ENCODE results near the gene PREX1.
A peak's percentile ranks its signal among the peaks of the same experiment; 100 is the strongest.
"Not testable (repeated sequence)": the region's sequence is repeated elsewhere in the genome, so short reads cannot be mapped to it uniquely, and the experiment has no call there.

PREX1 gene, protein sequence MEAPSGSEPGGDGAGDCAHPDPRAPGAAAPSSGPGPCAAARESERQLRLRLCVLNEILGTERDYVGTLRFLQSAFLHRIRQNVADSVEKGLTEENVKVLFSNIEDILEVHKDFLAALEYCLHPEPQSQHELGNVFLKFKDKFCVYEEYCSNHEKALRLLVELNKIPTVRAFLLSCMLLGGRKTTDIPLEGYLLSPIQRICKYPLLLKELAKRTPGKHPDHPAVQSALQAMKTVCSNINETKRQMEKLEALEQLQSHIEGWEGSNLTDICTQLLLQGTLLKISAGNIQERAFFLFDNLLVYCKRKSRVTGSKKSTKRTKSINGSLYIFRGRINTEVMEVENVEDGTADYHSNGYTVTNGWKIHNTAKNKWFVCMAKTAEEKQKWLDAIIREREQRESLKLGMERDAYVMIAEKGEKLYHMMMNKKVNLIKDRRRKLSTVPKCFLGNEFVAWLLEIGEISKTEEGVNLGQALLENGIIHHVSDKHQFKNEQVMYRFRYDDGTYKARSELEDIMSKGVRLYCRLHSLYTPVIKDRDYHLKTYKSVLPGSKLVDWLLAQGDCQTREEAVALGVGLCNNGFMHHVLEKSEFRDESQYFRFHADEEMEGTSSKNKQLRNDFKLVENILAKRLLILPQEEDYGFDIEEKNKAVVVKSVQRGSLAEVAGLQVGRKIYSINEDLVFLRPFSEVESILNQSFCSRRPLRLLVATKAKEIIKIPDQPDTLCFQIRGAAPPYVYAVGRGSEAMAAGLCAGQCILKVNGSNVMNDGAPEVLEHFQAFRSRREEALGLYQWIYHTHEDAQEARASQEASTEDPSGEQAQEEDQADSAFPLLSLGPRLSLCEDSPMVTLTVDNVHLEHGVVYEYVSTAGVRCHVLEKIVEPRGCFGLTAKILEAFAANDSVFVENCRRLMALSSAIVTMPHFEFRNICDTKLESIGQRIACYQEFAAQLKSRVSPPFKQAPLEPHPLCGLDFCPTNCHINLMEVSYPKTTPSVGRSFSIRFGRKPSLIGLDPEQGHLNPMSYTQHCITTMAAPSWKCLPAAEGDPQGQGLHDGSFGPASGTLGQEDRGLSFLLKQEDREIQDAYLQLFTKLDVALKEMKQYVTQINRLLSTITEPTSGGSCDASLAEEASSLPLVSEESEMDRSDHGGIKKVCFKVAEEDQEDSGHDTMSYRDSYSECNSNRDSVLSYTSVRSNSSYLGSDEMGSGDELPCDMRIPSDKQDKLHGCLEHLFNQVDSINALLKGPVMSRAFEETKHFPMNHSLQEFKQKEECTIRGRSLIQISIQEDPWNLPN (N-terminal part only)

DNA sequence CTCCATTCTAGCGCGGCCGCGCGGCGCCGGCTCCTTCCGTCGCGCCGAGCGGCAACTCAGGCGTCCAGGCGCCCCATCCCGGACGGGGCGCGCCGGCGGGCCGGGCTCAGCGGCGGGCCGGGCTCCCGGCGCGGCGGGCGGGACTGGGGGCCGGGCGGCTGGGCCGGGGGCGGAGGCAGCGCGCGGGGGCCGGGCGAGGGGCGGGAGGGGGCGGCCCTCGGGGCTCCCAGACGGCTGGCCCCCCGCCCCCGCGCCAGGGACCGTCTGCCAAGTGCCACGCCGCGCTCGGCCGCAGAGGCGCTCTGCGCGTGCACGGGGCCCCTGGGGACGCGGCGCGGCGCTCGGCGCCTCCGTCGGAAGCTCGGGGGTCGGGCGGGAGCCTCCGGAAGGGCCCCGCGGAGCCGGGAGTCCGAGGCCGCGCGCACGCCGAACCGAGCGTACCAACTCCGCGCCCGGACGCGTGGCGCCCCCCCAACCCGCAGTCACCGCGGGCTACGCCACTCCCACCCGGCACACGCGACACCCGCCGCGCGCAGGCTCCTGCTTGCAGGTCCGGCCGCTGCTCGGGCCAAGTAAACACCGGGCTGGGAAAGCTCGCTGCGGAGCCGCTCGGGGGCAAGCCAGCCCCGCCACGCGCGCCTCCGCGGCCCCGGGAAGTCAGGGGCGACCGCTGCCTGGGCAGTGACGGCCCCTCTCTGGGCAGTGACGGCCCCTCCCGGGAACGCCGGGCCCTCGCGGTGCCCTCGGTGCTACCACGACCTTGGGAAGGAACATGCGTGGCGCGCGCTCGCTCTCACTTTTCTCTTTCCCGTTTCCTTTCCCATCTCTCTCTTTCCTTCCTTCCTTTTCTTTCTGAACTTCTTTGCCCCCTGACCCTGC lies at the start of gene PREX1:
Gene PREX1, minus strand, starts transcription at position 145 of the 879 bp plus-strand sequence. Its CDS starts 139 bp downstream, at position 6.
- DNase-seq, result peak; percentile 63 to 91

DNA sequence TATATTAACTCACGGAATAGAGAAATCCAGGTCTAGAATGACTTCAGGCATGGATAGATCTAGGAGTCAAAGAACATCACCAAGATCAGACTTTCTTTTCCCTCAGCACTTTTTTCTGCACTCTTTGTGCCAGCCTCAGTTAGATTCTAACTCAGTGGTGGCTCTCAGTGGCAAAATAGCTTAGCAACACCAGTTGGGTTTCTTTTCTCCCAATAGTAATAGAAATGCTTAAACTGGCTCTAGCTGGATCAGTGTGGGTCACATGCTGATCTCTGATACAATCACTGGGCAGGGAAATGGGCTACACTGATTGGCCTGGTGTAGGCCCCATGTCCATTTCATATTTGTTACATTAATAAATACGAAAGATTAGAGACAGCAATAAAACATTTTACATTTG lies 49.5 kb upstream of the PREX1 start:
- no peak for DNase-seq

DNA sequence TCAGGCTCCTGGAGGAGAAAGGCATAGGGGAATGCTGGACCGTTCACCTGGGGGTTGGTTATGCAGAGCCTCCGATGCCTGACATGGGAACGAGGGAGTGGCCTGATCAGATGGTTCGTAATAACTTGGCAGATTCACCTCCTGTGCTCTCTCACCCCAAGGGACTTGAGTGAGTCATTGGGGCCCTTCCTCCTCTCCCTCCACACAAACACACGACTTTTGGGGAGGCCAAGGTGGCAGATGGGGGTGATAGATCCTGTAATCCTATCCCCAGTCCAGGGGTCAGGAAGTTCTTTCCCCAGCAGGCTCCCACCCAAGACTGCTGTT lies 48.1 kb upstream of the PREX1 start:
- DNase-seq, result peak in 1 of 2 donors; percentile 62

DNA sequence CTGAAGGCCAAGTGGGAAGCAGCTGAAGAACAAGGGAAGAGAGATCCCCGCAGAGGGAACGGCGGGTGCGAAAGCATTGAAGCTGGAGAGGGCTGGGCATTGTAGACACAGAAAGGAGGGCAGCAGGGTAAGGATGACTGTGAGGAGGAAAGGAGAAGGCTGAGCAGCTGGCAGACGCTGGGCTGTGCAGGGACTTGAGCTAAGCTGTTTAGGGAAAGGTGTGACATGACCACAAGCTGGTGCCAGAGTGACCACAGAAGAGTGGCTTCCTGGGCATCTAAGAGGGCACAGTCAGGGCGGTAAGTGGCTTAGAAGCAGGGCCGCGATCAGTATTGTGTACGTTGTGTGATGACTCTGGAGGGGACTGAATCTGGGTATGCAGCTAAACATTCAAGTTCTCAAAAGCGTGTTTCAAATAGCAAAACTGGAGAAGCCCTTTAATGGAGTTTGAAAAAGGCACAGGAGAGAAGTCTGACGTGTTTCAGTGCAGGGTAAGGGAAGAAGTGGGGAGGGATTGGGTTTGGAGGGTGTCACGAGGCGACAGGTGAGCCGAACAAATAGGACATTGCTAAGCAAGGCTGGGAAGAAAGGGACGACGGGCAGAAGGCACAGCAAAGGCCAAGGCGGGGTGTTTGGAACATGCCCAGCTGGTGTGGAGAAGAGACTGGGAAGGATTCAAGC lies 47.6 kb upstream of the PREX1 start:
- DNase-seq, result no peak

DNA sequence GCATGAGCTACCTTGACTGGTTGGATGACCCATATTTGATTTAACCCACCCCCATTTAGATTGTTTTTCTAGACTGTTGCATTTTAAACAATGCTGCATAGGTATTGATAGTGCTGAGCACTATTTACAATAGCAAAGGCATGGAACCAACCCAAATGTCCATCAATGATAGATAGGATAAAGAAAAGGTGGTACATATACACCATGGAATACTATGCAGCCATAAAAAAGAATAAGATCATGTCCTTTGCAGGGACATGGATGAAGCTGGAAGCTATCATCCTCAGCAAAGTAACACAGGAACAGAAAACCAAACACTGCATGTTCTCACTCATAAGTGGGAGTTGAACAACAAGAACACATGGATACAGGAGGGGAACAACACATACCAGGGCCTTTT lies 41.6 kb upstream of the PREX1 start:
- DNase-seq, result not testable (repeated sequence)

DNA sequence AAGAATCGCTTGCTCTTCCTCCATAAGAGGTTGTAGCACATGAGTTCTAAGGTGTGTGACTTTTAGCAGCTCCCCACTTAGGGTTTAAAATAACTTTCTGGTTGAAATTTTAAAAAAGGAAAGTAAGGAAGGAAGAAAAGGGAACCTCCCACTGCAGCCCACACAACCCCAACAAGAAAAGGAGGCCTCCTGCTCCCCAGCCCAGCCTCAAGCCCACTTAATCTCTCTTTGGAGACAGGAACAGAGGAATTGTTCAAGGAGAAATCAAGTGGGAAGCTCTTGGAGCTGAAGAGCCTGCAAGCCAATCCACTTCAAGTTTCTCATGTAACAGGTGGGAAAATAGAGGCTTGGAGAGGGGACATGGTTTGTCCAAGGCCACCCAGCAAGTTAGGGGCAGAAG lies 39.1 kb upstream of the PREX1 start:
- DNase-seq, result peak in 1 of 2 donors; percentile 24

DNA sequence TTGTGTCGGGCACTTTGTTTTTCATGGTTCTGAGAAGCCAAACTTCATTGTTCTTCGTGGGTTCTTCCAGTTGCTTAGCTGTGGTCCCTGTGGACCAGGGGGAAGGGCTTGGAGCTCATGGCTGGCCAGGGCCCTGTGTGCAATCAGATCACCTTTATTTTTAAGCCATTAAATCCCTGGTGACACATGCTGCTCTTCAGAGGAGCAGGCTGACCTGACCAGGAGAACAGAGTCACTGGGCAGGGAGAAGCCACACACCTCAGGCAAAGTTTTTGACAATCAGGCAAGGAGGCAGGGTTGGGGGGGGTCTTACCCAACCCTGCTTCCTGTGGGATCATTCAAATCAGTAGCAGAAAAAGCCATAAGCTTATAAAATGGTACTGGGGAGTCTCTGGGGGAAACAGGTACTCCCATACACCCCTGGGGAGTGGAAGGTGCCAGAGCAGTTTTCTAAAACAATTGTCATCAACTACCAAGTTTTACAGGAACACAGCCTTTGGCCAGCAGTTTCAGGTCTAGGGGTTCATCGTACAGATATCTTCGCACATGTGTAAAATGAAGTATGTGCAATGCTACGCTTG lies 37.0 kb upstream of the PREX1 start:
- DNase-seq, result no peak

DNA sequence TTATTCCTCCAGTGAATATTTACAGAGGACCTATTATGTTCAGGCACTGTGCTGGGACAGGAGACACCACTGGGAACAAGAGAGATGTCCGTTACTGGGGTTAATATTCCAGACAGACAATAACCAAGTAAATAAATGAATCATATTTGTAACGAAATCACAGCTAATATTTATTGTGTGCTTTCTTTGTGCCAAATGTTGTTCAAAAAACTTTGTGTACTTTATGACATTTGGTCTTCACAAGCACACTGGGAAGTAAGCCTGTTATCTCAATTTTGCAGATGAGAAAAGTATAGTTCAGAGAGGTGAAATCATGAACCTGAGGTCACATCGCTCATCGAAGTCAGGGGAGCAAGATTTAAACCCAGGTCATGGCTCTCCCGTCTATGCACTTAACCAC lies 36.5 kb upstream of the PREX1 start:
- DNase-seq, result no peak

DNA sequence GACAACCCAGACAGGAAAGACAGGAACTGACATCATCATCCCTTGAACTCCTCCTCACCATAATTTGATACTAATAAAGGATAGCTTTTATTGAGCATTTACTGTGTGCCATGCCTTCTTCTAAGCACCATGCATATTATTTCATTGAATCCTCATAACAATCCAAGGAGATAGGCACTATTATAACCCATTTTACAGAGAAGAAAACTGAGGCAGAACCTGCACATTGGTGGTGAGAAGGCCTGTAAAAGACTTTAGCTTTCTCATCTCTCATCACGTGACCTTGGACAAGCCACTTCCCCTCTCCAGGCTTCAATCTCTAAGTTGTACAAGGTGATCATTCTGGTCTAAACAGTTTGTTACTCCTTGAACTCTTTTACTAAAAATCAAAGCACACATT lies 34.5 kb upstream of the PREX1 start:
- DNase-seq, result no peak

DNA sequence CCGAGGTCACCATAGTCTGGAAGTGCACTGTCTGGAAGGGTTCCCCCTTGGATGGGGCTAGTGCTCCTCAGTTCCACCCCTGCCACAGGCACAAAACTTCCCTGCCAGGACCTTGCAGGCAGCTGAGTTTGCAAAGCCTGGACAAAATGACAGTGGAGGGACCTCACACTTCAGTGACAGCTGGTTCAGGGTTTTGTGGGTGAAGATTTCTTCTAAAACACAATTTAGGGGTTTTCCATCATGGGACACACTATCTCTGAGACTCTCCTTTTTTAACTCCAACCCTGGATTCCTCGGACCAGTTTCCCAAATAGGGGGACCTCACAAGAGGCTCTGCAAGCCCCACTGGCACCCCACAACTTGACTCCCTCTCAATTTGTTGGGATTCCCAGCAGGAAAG lies 33.6 kb upstream of the PREX1 start:
- DNase-seq, result no peak

DNA sequence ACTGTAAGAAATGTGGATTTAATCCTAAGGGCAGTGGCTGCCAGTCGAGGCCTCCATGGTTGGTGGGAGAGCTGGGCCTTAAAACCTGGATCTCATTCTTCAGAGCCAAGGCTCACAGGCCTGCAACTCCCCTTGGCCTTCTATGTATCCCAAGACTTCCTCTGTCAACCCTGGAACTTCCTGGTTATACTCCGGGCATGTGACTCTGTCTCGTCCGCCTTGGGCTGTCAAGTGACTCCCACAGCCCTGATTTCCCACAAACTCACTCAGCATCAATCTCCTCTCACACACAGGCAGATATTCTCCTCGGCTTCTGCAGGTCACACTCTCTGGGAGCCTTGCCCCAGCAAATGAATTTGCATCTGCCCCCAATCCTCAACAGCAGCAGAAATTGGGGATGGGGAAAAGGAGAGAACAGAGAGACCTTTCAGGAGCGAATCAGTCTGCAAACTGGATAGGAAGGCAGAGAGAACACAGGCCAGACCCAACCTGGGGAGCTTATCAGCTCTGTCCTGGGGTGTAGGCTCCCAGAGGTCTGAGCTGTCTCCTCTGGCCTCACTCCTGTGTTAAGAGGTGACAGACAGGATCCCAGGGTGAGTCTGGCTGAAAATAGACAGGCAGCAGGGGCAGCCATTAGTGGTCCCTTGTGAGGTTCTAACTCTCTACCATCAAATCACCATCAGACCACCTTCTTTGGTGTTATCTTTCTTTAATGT lies 30.4 kb upstream of the PREX1 start:
- DNase-seq, result no peak

DNA sequence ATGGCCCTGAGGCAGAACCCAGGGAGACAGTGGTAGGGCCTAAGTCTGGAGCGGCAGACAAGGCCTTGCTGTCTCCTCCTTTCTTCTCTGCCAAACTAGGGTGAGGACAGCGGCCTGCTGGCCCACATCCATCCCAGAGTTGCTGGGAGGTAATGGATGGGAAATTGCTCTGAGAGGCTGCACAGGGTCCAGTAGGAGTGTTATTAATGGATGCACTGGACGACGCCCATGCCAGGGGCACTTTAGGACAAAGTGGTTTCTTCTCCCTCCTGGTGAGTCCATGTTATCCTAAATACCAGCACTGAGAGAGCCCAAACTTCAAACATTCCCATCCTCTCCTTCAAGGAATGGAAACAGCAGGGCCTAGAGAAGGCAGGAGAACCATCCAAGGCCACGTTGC lies 28.3 kb upstream of the PREX1 start:
- no peak for DNase-seq

DNA sequence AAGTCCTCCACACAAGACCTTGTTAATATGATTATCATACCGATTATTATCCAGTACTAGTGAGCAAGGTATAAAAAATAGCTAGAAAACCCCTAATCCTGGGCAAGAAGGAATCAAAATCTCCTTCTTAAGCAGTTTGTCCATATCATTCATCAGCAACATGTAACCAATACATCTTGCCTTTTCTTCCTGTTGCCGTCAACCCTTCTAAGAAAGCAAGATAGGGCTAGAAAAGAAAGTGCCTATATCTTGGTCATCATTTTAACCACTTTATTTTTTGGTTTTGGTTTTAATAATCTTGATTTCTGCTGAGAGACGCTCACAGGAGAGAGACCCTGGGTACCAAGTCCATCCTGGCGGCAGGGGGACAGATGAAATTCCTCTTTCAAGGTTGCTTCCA lies 27.2 kb upstream of the PREX1 start:
- DNase-seq, result no peak

DNA sequence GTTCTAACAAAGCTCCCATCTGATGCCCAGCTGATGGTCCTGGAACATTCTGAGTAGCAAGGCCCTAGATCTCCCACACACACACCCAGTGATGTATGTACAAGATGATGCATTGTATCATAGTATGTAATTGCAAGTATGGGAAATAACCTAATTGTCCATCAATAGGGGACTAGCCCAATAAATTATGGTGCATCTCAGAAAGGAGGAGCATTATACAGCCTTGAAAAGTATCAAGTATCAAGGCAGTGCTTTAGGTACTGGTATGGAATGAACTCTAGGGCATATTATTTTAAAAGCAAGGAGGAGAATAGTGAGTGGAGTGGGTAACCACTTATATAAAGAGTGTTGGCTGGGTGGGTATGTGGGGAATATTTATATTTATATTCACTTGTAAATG lies 24.8 kb upstream of the PREX1 start:
- no peak for DNase-seq

DNA sequence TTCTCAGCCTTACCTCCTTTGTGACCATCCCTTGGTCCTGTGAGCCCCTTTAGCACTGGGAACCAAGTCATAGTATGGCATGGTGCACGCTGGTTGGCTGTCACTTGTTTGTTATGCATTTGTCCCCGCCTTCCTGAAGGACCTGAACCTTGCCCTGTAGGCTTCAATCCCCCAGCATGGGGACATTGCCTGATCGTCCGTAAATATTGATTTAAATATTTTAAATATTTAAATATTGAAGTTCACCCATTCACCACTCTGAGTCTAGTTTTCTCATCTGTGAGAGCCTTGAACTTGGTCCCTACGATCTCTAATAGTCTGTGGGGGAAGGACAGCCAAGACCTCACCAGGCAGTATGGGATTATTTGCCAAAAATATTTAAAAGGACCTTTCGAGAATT lies 23.8 kb upstream of the PREX1 start:
- no peak for DNase-seq

DNA sequence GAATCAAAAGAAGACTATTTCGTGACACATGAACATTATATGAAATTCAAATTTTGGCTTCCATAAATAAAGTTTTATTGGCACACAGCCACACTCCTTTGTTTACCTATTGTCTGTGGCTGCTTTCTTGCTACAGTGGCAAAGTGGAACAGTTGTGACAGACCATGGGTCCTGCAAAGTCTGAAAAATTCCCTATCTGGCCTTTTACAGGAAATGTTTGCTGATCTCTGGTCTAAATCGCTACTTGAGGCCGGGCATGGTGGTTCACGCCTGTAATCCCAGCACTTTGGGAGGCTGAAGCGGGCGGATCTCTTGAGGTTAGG lies 23.1 kb upstream of the PREX1 start:
- DNase-seq, result no peak

DNA sequence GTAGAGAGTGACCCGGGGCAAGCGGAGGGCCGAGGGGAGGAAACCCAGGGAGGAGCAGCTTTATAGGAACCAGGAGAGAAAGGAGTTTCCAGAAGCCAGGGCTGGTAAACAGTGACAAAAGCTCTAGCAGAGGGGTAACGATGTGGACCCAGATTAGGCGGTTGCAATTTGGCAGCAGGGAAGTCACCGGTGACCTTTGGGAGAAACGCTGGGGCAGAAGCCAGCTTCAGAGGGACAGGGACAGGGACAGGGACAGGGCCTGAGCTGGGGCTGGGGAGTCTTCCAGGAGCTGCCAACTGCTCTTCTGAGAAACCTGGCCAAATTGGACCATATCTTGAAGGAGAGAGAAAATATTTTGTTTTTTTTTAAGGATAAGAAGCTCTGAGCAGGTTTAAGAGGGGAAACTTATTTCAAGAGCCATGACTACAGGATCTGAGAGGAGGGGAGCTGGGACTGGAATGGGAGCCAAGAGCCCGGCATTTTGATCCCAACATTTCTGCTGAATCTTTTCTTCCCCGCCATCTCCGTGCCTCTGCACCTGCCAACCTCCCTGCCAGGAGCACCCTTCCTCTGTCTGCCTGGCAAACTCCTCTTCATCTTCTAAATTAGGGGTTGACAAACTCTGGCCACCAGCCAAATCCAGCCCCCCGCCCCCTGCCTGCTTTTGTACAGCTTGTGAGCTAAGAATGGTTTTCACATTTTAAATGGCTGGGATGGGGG lies 22.6 kb upstream of the PREX1 start:
- no peak for DNase-seq

DNA sequence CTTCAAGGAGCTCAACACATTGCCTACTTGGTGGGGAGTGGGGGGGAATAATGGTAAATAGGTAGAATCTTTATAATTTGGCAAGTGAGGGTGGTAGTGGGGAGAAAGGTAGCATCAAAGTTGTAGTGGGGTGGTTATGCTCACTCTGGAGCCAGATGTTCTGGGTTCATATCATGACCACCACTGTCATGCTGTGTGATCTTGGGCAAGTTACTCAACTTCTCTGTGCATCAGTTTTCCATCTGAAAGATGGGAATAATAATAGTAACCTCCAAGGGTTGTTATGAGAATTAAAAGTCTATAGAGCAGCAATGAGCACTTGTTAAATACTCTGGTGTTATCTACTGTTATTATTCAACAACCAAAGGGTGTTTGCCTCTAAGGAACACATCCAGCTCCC lies 22.0 kb upstream of the PREX1 start:
- DNase-seq, result no peak

DNA sequence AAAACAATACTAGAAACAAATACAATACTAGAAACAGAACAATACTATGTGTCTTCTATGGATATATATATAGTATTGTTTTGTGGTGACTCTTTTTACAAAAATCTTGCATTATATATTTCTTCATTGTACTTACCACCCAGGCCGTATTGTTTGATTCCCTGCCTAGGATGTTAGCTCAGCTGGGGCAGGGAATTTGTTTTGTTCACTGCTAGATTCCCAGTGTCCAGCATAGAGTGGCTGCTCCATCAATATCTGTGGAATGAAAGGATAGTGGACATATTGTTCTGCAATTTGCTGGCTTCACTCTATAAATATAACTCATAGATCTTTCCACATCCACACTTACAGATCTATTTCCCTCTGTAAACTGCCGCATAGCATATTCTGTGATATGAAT lies 21.5 kb upstream of the PREX1 start:
- no peak for DNase-seq

Data from bone marrow (tissue), 2 donors.